Measurements from ENCODE around the gene TMEM163.

GRCh38 chr2:134634054-134634753 is 84.6 kb downstream of the TMEM163 start:
- TF ChIP-seq POLR2A (IDR thresholded peaks at IDR 0.05) (no peak), CTCF (IDR thresholded peaks at IDR 0.05) (no peak)
